ENCODE measurements around the gene GPR37L1. TPM values are rescaled to one million over a fixed set of nuclear protein-coding genes. Genes with fewer than 3 reads are reported as not detected.

The GPR37L1 gene
- total and polyA plus RNA-seq, 12 donors: 0.03 to 0.20 (median 0.05) TPM; not detected in 7

DNA sequence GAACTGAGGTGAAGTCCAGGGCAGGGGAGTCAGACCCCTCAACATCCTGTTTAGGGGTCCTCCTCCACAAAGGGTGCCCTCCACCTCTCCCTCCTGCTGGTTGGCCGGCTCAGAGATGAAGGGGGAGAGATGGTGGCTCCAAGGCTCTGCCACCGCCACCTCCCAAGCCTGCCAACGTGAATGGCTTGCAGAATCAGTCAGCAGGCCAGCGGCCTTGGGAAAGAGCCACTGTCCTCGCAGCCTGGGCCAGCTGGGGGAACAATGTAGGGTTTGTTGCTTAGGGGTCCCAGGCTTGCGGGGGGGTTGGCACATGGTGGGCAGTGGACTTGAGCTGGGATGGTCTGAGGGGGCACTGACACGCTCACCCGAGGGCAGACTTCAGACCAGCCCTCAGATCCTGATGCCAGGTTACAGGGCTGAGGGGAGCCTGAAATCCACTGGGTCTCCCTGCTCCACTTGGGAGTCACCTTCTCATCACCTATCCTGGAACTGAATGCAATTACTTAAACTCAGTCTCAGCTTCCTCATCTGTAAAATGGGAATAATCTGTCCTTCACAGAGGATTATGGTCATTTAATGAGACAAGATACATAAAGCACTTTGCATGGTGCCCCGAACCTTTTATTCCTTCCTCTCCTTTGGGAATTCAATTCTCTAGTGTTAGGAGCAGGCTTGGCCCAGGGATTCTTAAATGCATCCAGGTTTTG lies 8.3 kb downstream of the GPR37L1 start:
- TF ChIP-seq, protein P1, sequence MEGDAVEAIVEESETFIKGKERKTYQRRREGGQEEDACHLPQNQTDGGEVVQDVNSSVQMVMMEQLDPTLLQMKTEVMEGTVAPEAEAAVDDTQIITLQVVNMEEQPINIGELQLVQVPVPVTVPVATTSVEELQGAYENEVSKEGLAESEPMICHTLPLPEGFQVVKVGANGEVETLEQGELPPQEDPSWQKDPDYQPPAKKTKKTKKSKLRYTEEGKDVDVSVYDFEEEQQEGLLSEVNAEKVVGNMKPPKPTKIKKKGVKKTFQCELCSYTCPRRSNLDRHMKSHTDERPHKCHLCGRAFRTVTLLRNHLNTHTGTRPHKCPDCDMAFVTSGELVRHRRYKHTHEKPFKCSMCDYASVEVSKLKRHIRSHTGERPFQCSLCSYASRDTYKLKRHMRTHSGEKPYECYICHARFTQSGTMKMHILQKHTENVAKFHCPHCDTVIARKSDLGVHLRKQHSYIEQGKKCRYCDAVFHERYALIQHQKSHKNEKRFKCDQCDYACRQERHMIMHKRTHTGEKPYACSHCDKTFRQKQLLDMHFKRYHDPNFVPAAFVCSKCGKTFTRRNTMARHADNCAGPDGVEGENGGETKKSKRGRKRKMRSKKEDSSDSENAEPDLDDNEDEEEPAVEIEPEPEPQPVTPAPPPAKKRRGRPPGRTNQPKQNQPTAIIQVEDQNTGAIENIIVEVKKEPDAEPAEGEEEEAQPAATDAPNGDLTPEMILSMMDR (IDR thresholded peaks at IDR 0.05): no peak
- Histone ChIP-seq H3K9me3 (no peaks in the 10 kb centered on the region), H3K36me3 (peaks cover 0 to 41% (median 22%) of the 10 kb centered on the region in 9 donors), H3K4me1 (peaks cover 4 to 41% (median 19%) of the 10 kb centered on the region in 9 donors), H3K27me3 (no peaks in the 10 kb centered on the region), H3K4me3 (no peak overlapping the region), H3K27ac (no peak overlapping the region)
- intact Hi-C loops (cut with DNase I): loop anchor here in 2 of 10 donors (5.0 to 10.0 kb wide), 2 partner anchors 124 to 236 kb away; no protein-coding TSS in a partner anchor
- WGBS, 2 donors: 63 to 64% methylated on average over 8 to 9 of the region's 9 CpGs
- ATAC-seq (no peak), DNase-seq (no peak)

DNA sequence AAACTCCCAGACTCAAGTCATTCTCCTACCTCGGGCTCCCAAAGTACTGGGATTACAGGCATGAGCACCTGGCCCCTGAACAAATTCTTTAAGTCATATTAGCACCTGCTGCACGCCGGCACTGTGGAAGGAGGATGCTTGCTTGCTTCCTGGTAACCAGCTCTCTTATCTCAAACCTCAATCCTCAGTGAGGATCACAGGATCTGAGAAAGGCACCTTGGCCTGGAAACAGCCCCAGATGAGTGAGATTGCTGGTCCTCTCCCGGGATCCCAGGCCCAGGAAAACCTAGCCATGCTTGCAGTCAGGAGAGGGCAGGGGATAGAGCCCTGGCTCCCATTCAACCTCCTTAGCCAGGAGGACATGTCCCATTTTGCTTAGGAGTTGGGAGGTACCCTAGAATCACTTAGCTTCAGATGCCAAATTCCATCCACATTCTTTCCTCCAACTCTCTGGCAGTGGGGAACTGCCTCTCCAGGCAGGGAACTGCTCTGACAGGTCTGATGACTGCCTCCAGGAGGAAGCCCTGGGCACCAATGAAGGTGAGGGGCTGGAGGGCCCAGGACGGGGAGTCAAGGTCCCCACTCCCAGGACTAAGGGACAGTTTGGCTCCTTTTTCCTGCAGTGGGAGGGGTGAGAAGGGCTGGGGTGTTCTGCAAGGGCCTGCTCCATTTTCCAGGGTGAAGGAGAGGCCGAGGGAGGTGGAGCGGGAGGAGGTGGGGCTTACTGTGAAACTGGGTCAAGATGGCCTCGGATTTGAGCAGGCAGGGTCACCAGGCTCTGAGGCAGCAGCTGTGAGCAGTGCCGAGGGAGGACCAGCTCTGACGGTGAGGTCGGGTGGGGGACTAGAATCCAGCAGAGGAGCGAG lies 9.5 kb downstream of the GPR37L1 start:
- Histone ChIP-seq H3K4me3 (peak overlapping the region in 4 of 10 donors; percentile 2 to 25 (median 16)), H3K27me3 (no peaks in the 10 kb centered on the region), H3K27ac (peak overlapping the region in 9 of 10 donors; percentile 57 to 81 (median 76)), H3K4me1 (peaks cover 4 to 41% (median 19%) of the 10 kb centered on the region in 9 donors), H3K9me3 (no peaks in the 10 kb centered on the region), H3K36me3 (peaks cover 0 to 54% (median 32%) of the 10 kb centered on the region in 9 donors)
- peak; percentile 58 to 64 for DNase-seq
- TF ChIP-seq, protein P1 (IDR thresholded peaks at IDR 0.05): no peak
- intact Hi-C loops (cut with DNase I): loop anchor here in 2 of 10 donors (5.0 to 10.0 kb wide), 2 partner anchors 125 to 237 kb away; no protein-coding TSS in a partner anchor
- ATAC-seq: peak; percentile 61 to 84 (median 74)
- 52 to 54% methylated on average over 12 of the region's 12 CpGs for WGBS, 2 donors

DNA sequence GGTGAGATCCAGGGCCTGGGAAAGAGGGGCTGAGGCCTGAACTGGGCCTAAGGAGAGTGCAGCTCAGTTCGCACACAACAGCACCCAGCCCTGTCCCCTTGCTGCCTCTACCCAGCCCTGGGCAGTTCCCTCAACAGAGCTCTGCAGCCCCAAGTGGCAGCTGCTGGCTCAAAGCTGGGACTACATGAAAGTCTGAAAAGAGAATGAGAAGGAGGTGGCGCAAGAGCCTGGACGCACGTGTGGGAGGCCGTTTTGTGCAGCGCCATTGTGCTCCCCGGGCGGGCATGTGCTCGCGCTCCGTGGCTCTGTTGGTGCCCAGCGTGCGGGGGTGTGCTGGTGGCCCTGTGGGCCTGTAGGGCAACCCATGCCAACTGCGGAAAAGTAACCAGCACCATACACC lies 10.3 kb downstream of the GPR37L1 start:
- peaks cover 4 to 41% (median 19%) of the 10 kb centered on the region in 9 donors for H3K4me1 ChIP-seq
- peak overlapping the region in 4 of 10 donors; percentile 2 to 25 (median 16) for H3K4me3 ChIP-seq
- H3K36me3 ChIP-seq: peaks cover 0 to 62% (median 38%) of the 10 kb centered on the region in 9 donors
- peak overlapping the region in 9 of 10 donors; percentile 57 to 81 (median 76) for H3K27ac ChIP-seq
- ATAC-seq (peak in 7 of 8 donors; percentile 3 to 28 (median 17)), DNase-seq (no peak)
- no peaks in the 10 kb centered on the region for H3K9me3 ChIP-seq
- intact Hi-C loops (cut with DNase I): loop anchor here in 2 of 10 donors (5.0 to 10.0 kb wide), 2 partner anchors 126 to 238 kb away; no protein-coding TSS in a partner anchor
- no peaks in the 10 kb centered on the region for H3K27me3 ChIP-seq
- 81 to 89% methylated on average over 14 of the region's 14 CpGs for WGBS, 2 donors
- TF ChIP-seq, protein P1 (IDR thresholded peaks at IDR 0.05): no peak

DNA sequence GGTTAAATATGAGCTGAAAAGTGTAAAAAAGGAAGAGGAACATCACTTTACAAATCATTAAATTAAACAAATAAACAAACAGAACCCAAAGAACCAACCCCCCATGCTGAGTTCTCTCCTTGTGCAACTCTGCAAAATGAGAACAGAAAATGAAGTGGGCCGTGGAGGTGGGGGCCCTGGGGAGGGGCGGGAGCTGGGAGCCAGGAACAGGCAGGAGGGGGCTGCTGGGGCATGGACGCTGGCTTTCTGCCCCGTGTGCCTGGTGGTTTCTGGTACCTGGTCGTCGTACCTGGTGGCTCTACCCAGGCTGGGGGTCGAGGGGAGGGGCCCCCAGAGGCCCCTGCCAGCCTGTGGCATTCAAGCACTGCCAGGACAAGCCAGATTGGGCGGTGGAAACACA lies 10.8 kb downstream of the GPR37L1 start:
- peak overlapping the region in 3 of 10 donors; percentile 6 to 73 (median 6) for H3K27ac ChIP-seq

More for the DNA sequence above, 10.8 kb downstream of the GPR37L1 start:
- TF ChIP-seq, protein P1 (IDR thresholded peaks at IDR 0.05): no peak
- DNase-seq: no peak
- intact Hi-C loops (cut with DNase I): loop anchor here in 2 of 10 donors (5.0 to 10.0 kb wide), 2 partner anchors 126 to 239 kb away; no protein-coding TSS in a partner anchor
- ATAC-seq: peak in 1 of 8 donors; percentile 5
- Histone ChIP-seq H3K9me3 (no peaks in the 10 kb centered on the region), H3K4me3 (no peak overlapping the region), H3K4me1 (peaks cover 4 to 41% (median 19%) of the 10 kb centered on the region in 9 donors), H3K27me3 (no peaks in the 10 kb centered on the region), H3K36me3 (peaks cover 0 to 67% (median 38%) of the 10 kb centered on the region in 9 donors)
- 82 to 87% methylated on average over 8 of the region's 8 CpGs for WGBS, 2 donors
